ENCODE results near the gene BTBD2.

DNA sequence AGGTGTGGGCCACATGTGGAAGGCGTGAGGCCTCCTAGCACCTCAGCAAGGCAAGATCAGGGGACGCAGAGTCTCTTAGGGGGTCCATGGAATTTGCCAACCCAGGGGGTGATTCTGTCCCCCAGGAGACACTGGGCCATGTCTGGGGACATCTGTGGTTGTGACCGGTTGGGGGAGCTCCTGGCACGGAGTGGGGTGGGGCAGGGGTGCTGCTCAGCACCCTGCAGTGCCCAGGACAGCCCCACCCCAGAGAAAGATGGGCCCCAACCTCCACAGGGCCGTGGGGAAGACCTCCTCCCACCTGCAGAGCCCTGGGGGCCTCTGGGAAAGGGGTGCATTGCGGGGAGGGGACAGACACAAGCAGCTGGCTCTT lies 31.5 kb upstream of the BTBD2 start:
- TF ChIP-seq, protein P1, sequence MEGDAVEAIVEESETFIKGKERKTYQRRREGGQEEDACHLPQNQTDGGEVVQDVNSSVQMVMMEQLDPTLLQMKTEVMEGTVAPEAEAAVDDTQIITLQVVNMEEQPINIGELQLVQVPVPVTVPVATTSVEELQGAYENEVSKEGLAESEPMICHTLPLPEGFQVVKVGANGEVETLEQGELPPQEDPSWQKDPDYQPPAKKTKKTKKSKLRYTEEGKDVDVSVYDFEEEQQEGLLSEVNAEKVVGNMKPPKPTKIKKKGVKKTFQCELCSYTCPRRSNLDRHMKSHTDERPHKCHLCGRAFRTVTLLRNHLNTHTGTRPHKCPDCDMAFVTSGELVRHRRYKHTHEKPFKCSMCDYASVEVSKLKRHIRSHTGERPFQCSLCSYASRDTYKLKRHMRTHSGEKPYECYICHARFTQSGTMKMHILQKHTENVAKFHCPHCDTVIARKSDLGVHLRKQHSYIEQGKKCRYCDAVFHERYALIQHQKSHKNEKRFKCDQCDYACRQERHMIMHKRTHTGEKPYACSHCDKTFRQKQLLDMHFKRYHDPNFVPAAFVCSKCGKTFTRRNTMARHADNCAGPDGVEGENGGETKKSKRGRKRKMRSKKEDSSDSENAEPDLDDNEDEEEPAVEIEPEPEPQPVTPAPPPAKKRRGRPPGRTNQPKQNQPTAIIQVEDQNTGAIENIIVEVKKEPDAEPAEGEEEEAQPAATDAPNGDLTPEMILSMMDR (conservative IDR thresholded peaks at IDR 0.05; ENCODE audit: low read length), result no peak
- TF ChIP-seq EZH2phosphoT487 (IDR thresholded peaks at IDR 0.05; ENCODE audit: borderline replicate concordance), result no peak

Measured in Loucy (cell line).